Ovary (tissue), 9 donors: Measurements from ENCODE around the gene TET3. TPM values are rescaled to one million over a fixed set of nuclear protein-coding genes. Genes with fewer than 3 reads are reported as not detected.

Experiments used
- DNase-seq, 5 donors: peaks; one replicate each; pipeline ENCODE4 v3.0.0-alpha.2; 2019 to 2020
- H3K27ac ChIP-seq, 2 donors: fragments of 200-600 bp; one replicate each; pipeline versions ENCODE4 v1.5.1 to v1.8.0; 2019 to 2022
- H3K27me3 ChIP-seq: fragments of 200-600 bp; one replicate; pipeline ENCODE4 v1.8.0; 2022
- H3K36me3 ChIP-seq: fragments of 200-600 bp; sonication (generic); one replicate; pipeline ENCODE4 v1.5.1; 2019
- H3K4me1 ChIP-seq: one replicate; pipeline ENCODE4 v1.8.1; 2013; ENCODE audit warnings: mild to moderate bottlenecking, moderate library complexity; ENCODE audit not compliant: insufficient read depth
- H3K4me3 ChIP-seq: fragments of 200-600 bp; sonication (generic); one replicate; pipeline ENCODE4 v1.5.1; 2017
- H3K9me3 ChIP-seq, 2 donors: fragments of 200-600 bp in 1 of 2; sonication (generic) in 1 of 2; one replicate each; pipeline versions ENCODE4 v1.5.1 to v1.8.1; 2013 to 2019; ENCODE audit warnings: mild to moderate bottlenecking in 1 of 2, moderate library complexity in 1 of 2
- CTCF ChIP-seq, 3 donors: fragments of 450-650 bp in 2 of 3; fragments of 200-600 bp in 1 of 3; IDR thresholded peaks; one replicate each; pipeline versions ENCODE4 v1.5.1 to v1.8.0; 2016 to 2022; ENCODE audit warnings: antibody characterized with exemption in 3 of 3, mild to moderate bottlenecking in 1 of 3
- EP300 ChIP-seq: sonication (generic); formaldehyde crosslinking; IDR thresholded peaks from one replicate; pipeline ENCODE4 v1.6.1; 2017; ENCODE audit warnings: antibody characterized with exemption
- POLR2A ChIP-seq: fragments of 450-650 bp; IDR thresholded peaks from one replicate; pipeline ENCODE4 v1.6.1; 2017; ENCODE audit warnings: antibody characterized with exemption, mild to moderate bottlenecking, moderate library complexity
- WGBS, 3 donors: extraction: QIAGEN DNeasy Blood & Tissue Kit in 1 of 3; methylation state at CpG; one replicate each; pipeline versions ENCODE4 v1.1.5 to v1.1.7; 2013 to 2017; 5-methylcytosine and 5-hydroxymethylcytosine counted together
- intact Hi-C, 4 donors: fragments of 100-400 bp; cut with DNase I; formaldehyde crosslinking; loops; one replicate each; pipeline versions ENCODE4 v1.11.0 to v1.15.1; 2022 to 2023
- polyA plus RNA-seq, 2 donors: library from polyadenylated mRNA; stranded (reverse); fragments of 200-250 nt in 1 of 2; fragments of 350-450 nt in 1 of 2; fragmentation: Illumina TruSeq in 1 of 2; extraction: RNeasy Lipid Tissue Mini Kit (QIAGEN cat#74804) in 1 of 2; gene quantifications; one replicate each; pipeline ENCODE4 v1.2.3, GENCODE V29; 2013 to 2014
- total RNA-seq, 7 donors: library from RNA; depleted of rRNA in 2 of 7; stranded (reverse); fragments of >200 nt in 2 of 7; fragmentation: NEBNext Ultra II Directional in 3 of 7; extraction: Animal tissue kit (Norgen Biotek cat#: 25700) in 3 of 7; gene quantifications; one replicate each; pipeline versions ENCODE4 v1.1.0 to v1.2.4, GENCODE V29; 2016 to 2023
- donor health status: DM: no; HTN: no; CAD: no; lungs with moderate emphysema.
- donor health status: DM: no; HTN: no; CAD: no.
- donor health status: Bipolar disorder and iron deficiency.
- donor health status: DM: yes; HTN: yes; CAD: no.
- donor health status: DM: no; HTN: no; CAD: no.
- donor health status: DM: yes; HTN: yes; CAD: no.

TET3 gene
- total and polyA plus RNA-seq, 9 donors: 2.6 to 13.5 (median 6.8) TPM

DNA sequence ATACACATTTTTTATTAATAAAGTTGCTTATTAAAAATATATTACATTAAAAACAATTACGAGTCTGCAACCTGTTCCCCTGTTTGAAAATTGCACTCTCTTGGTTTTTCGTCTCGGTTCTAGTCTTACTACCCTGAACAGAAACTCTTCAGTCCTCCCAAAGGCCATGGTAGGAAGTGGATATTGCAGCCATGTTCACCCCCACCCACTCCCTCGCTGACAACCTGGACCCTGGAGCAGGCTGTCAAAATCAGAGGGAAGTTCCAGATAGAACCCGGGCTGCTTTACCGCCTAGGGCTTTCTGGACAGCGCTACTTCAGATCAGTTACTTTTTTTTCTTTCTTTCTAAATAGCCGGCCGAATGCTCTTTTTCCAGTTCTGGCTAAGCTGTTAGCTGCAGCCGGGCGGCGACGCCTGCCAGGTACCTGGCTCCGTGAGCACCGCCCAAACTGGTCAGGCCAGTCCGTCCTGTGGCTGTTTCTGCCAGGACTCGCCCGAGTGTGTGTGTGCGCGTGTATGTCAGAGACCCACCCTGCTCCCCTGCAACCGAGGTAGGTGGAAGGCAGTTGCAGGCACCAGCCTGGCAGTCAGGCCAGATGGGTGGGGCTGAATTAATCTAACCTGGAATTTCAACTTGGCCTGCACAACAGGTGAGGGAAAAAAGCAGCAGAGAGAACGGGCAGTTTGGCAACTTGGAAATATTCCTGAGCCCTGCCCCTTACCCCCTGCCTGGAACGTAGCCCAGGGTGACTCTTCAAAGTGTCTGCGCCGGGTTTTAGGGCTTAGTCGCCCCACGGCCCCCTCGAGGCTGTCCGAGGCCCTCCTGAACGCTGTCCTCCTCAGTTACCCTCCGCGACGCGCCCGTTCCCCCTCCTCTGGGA lies 1.1 kb upstream of the TET3 start:
- TF ChIP-seq CTCF (IDR thresholded peaks at IDR 0.05): no peak
- no peak for TF ChIP-seq POLR2A
- no peak for TF ChIP-seq EP300
- no peaks in the 10 kb centered on the region for H3K36me3 ChIP-seq
- intact Hi-C loops: loop anchor here in 1 of 4 donors (2.0 kb wide), 1 partner anchor 17 kb away; no protein-coding TSS in a partner anchor
- H3K9me3 ChIP-seq: no peaks in the 10 kb centered on the region
- peak overlapping the region; percentile 51 for H3K4me3 ChIP-seq
- no peak overlapping the region for H3K27ac ChIP-seq
- peaks cover 16% of the 10 kb centered on the region for H3K4me1 ChIP-seq
- peak in 3 of 5 donors; percentile 39 to 57 (median 50) for DNase-seq
- no peaks in the 10 kb centered on the region for H3K27me3 ChIP-seq
- WGBS, 3 donors: 9 to 16% (median 12%) methylated on average over 35 of the region's 35 CpGs

GRCh38 chr2:73984922-73985307 lies 205 bp downstream of the TET3 start:
- Histone ChIP-seq H3K9me3 (no peaks in the 10 kb centered on the region), H3K4me3 (peak overlapping the region; percentile 51), H3K27ac (no peak overlapping the region), H3K4me1 (peaks cover 16% of the 10 kb centered on the region), H3K36me3 (no peaks in the 10 kb centered on the region), H3K27me3 (no peaks in the 10 kb centered on the region)
- TF ChIP-seq EP300: no peak
- TF ChIP-seq CTCF (IDR thresholded peaks at IDR 0.05): no peak
- TF ChIP-seq POLR2A: no peak
- peak; percentile 53 to 76 (median 70) for DNase-seq
- intact Hi-C loops: loop anchor here in 1 of 4 donors (2.0 kb wide), 1 partner anchor 16 kb away; no protein-coding TSS in a partner anchor
- WGBS, 3 donors: 0 to 1% methylated on average over 17 to 57 of the region's 58 CpGs; no CpG with 5 or more reads in 1 of the 3 donors

- intact Hi-C loops: loop anchor here in 1 of 4 donors (2.0 kb wide), 1 partner anchor 15 kb away; no protein-coding TSS in a partner anchor
- peak in 4 of 5 donors; percentile 50 to 75 (median 70) for DNase-seq
- H3K9me3 ChIP-seq: no peaks in the 10 kb centered on the region
- WGBS, 3 donors: 4 to 11% (median 5%) methylated on average over 21 to 58 of the region's 66 CpGs
- H3K36me3 ChIP-seq: no peaks in the 10 kb centered on the region
- H3K4me3 ChIP-seq: peak overlapping the region; percentile 51
- TF ChIP-seq CTCF (IDR thresholded peaks at IDR 0.05) (no peak), EP300 (no peak), POLR2A (no peak)
- H3K27ac ChIP-seq: peak overlapping the region in 1 of 2 donors; percentile 40
- H3K4me1 ChIP-seq: peaks cover 16% of the 10 kb centered on the region
- H3K27me3 ChIP-seq: no peaks in the 10 kb centered on the region
Observed at GRCh38 chr2:73985308-73986084, 786 bp downstream of the TET3 start.

- intact Hi-C loops: no loop called here
- Histone ChIP-seq H3K4me3 (no peak overlapping the region), H3K27ac (no peak overlapping the region), H3K9me3 (no peaks in the 10 kb centered on the region), H3K4me1 (peaks cover 16% of the 10 kb centered on the region), H3K36me3 (no peaks in the 10 kb centered on the region), H3K27me3 (no peaks in the 10 kb centered on the region)
- 88 to 91% (median 89%) methylated on average over 20 to 21 of the region's 21 CpGs for WGBS, 3 donors
- no peak for DNase-seq
- no peak for TF ChIP-seq CTCF (IDR thresholded peaks at IDR 0.05)
- TF ChIP-seq EP300: no peak
- no peak for TF ChIP-seq POLR2A
Observed at GRCh38 chr2:73986085-73986681, 1.5 kb downstream of the TET3 start.
